HUDEP-2 (cell line): ENCODE measurements around the gene OLAH.

Source experiments
- DNase-seq, 76 experiments: peaks; one replicate each; lab custom pipeline; 2025; ENCODE audit not compliant: unreplicated experiment in 76 of 76; lab: John Stamatoyannopoulos, UW

Gene OLAH

GRCh38 chr10:15122477-15123030 lies 78.8 kb downstream of the OLAH start:
- DNase-seq = no peak
